Esophagus muscularis mucosa (tissue), 4 donors: Measurements from ENCODE around the gene TMEFF2. TPM values are rescaled to one million over a fixed set of nuclear protein-coding genes. Genes with fewer than 3 reads are reported as not detected.
A peak's percentile ranks its signal among the peaks of the same experiment; 100 is the strongest.

ENCODE experiments used
- DNase-seq: peaks from one replicate; pipeline ENCODE4 v3.0.0-alpha.2; 2017; ENCODE audit errors: extremely low spot score
- H3K27ac ChIP-seq, 4 donors: fragments of 200-600 bp; sonication (generic); replicated peaks in 1 of 4; 1 replicate in 3 of 4; 2 replicates in 1 of 4; pipeline ENCODE4 v1.5.1; 2016 to 2019; ENCODE audit warnings: mild to moderate bottlenecking in 1 of 4
- H3K27me3 ChIP-seq, 4 donors: fragments of 200-600 bp; sonication (generic); one replicate each; pipeline versions ENCODE4 v1.5.1 to v1.6.0; 2016 to 2019
- H3K36me3 ChIP-seq, 4 donors: fragments of 200-600 bp; sonication (generic); one replicate each; pipeline ENCODE4 v1.5.1; 2016 to 2019
- H3K4me1 ChIP-seq, 4 donors: fragments of 200-600 bp; sonication (generic); one replicate each; pipeline ENCODE4 v1.5.1; 2016 to 2019
- H3K4me3 ChIP-seq, 4 donors: fragments of 200-600 bp; sonication (generic); 1 replicate in 2 of 4; 2 replicates in 2 of 4; pipeline ENCODE4 v1.5.1; 2016 to 2019; ENCODE audit warnings: mild to moderate bottlenecking in 4 of 4, moderate library complexity in 1 of 4
- H3K9me3 ChIP-seq, 4 donors: fragments of 200-600 bp; sonication (generic); 1 replicate in 3 of 4; 2 replicates in 1 of 4; pipeline ENCODE4 v1.5.1; 2016 to 2019
- CTCF ChIP-seq, 3 experiments: fragments of 200-600 bp in 2 of 3; fragments of 450-650 bp in 1 of 3; sonication (generic) in 2 of 3; IDR thresholded peaks; one replicate each; pipeline ENCODE4 v1.5.1; 2017 to 2019; ENCODE audit warnings: antibody characterized with exemption in 3 of 3, mild to moderate bottlenecking in 2 of 3, moderate library complexity in 1 of 3
- EP300 ChIP-seq: sonication (generic); formaldehyde crosslinking; IDR thresholded peaks from one replicate; pipeline ENCODE4 v1.6.1; 2017; ENCODE audit warnings: antibody characterized with exemption
- POLR2A ChIP-seq: fragments of 450-650 bp; IDR thresholded peaks from one replicate; pipeline ENCODE4 v1.6.1; 2017; ENCODE audit warnings: antibody characterized with exemption, moderate library complexity, mild to moderate bottlenecking, low read depth
- POLR2AphosphoS5 ChIP-seq, 2 donors: sonication (generic); formaldehyde crosslinking; IDR thresholded peaks; one replicate each; pipeline ENCODE4 v1.6.1; 2017; ENCODE audit warnings: antibody characterized with exemption in 2 of 2
- WGBS: methylation state at CpG from one replicate; pipeline ENCODE4 v1.1.5; 2018; 5-methylcytosine and 5-hydroxymethylcytosine counted together
- intact Hi-C: fragments of 100-400 bp; cut with DNase I; formaldehyde crosslinking; loops from one replicate; pipeline ENCODE4 v1.15.1; 2023
- total RNA-seq, 4 donors: library from RNA; depleted of rRNA; stranded (reverse); fragments of >200 nt; gene quantifications; one replicate each; pipeline versions ENCODE4 v1.1.0 to v1.2.1, GENCODE V29; 2016

TMEFF2 gene
- total RNA-seq, 4 donors from 2014 or later = 0.42 to 1.7 (median 0.55) TPM

- TF ChIP-seq POLR2AphosphoS5 (IDR thresholded peaks at IDR 0.05) = no peak
- TF ChIP-seq POLR2A = no peak
- TF ChIP-seq CTCF (IDR thresholded peaks at IDR 0.05) = no peak
- no peak for TF ChIP-seq EP300
- Histone ChIP-seq H3K4me1 (peaks cover 8 to 11% (median 9%) of the 10 kb centered on the region in 4 donors), H3K27me3 (no peaks in the 10 kb centered on the region), H3K9me3 (no peaks in the 10 kb centered on the region), H3K4me3 (no peak overlapping the region), H3K27ac (no peak overlapping the region), H3K36me3 (no peaks in the 10 kb centered on the region)
- intact Hi-C loops = no loop called here
- DNase-seq = no peak
- WGBS = 92% methylated on average over 4 of the region's 4 CpGs
Measured at GRCh38 chr2:192165842-192166241, 28.9 kb downstream of the TMEFF2 start.

GRCh38 chr2:192162392-192163042, 32.2 kb downstream of the TMEFF2 start:
- peak overlapping the region in 3 of 4 donors; percentile 29 to 39 (median 30) for H3K4me3 ChIP-seq
- DNase-seq = no peak
- peak overlapping the region in 1 of 4 donors; percentile 16 for H3K27ac ChIP-seq
- H3K4me1 ChIP-seq = peaks cover 8 to 11% (median 9%) of the 10 kb centered on the region in 4 donors
- 14% methylated on average over 4 of the region's 4 CpGs for WGBS
- H3K27me3 ChIP-seq = no peaks in the 10 kb centered on the region
- TF ChIP-seq CTCF (IDR thresholded peaks at IDR 0.05) (peak; percentile 85 to 98 (median 89)), POLR2A (no peak), POLR2AphosphoS5 (IDR thresholded peaks at IDR 0.05) (no peak), EP300 (no peak)
- intact Hi-C loops = loop anchor here (1.0 to 2.0 kb wide), 2 partner anchors 350 to 608 kb away; no protein-coding TSS in a partner anchor
- H3K9me3 ChIP-seq = no peaks in the 10 kb centered on the region
- no peaks in the 10 kb centered on the region for H3K36me3 ChIP-seq

- H3K36me3 ChIP-seq = no peaks in the 10 kb centered on the region
- H3K27me3 ChIP-seq = no peaks in the 10 kb centered on the region
- H3K4me1 ChIP-seq = peaks cover 8 to 11% (median 9%) of the 10 kb centered on the region in 4 donors
- intact Hi-C loops = loop anchor here (2.0 kb wide), 1 partner anchor 607 kb away; no protein-coding TSS in a partner anchor
- H3K4me3 ChIP-seq = peak overlapping the region in 2 of 4 donors; percentile 30 to 39
- WGBS = 60% methylated on average over 2 of the region's 2 CpGs
- DNase-seq = no peak
- H3K9me3 ChIP-seq = no peaks in the 10 kb centered on the region
- TF ChIP-seq CTCF (IDR thresholded peaks at IDR 0.05) = no peak
- TF ChIP-seq EP300 = no peak
- no peak for TF ChIP-seq POLR2A
- TF ChIP-seq POLR2AphosphoS5 (IDR thresholded peaks at IDR 0.05) = no peak
- H3K27ac ChIP-seq = peak overlapping the region in 1 of 4 donors; percentile 16
Measured at GRCh38 chr2:192161656-192162290, 33.0 kb downstream of the TMEFF2 start.

GRCh38 chr2:192159736-192160135, 35.0 kb downstream of the TMEFF2 start:
- intact Hi-C loops = no loop called here
- 60% methylated on average over 1 of the region's 1 CpG for WGBS
- H3K4me1 ChIP-seq = peaks cover 8 to 11% (median 9%) of the 10 kb centered on the region in 4 donors
- no peaks in the 10 kb centered on the region for H3K9me3 ChIP-seq
- DNase-seq = no peak
- TF ChIP-seq CTCF (IDR thresholded peaks at IDR 0.05) (no peak), POLR2A (no peak), POLR2AphosphoS5 (IDR thresholded peaks at IDR 0.05) (no peak), EP300 (no peak)
- no peaks in the 10 kb centered on the region for H3K27me3 ChIP-seq
- H3K4me3 ChIP-seq = no peak overlapping the region
- no peak overlapping the region for H3K27ac ChIP-seq
- no peaks in the 10 kb centered on the region for H3K36me3 ChIP-seq
